Measurements from ENCODE around the gene NUDC. TPM values are rescaled to one million over a fixed set of nuclear protein-coding genes. Genes with fewer than 3 reads are reported as not detected.

Gene NUDC
- total and polyA plus RNA-seq, 4 donors = 39.3 to 77.8 (median 64.4) TPM

- TF ChIP-seq CTCF (IDR thresholded peaks at IDR 0.05; ENCODE audit: control extremely low read depth, extremely low read depth) = no peak
- Histone ChIP-seq H3K4me3 (peak within 1 kb of the TSS; percentile 95), H3K9me3 (ENCODE audit: control insufficient read depth in 4 of 4, insufficient read depth in 3 of 4, low read length in 3 of 4) (no peaks in the 10 kb centered on the region), H3K36me3 (ENCODE audit: control insufficient read depth in 4 of 4, insufficient read depth in 4 of 4, low read length in 4 of 4) (peaks cover 7 to 9% (median 8%) of the 10 kb centered on the region in 4 donors), H3K27ac (ENCODE audit: low read depth in 1 of 2, low read length in 1 of 2) (peak within 1 kb of the TSS; percentile 67 to 86), H3K9ac (ENCODE audit: insufficient read depth in 1 of 2, low read length in 2 of 2) (peak within 1 kb of the TSS; percentile 88 to 89), H3K27me3 (ENCODE audit: control insufficient read depth in 3 of 3, insufficient read depth in 3 of 3, low read length in 2 of 3) (no peaks in the 10 kb centered on the region), H3K4me1 (ENCODE audit: control insufficient read depth in 5 of 5, insufficient read depth in 5 of 5, low read length in 5 of 5) (peaks cover 0 to 10% (median 7%) of the 10 kb centered on the region in 5 donors)
- ATAC-seq (ENCODE audit: insufficient read depth, low FRiP score) (peak; percentile 80), DNase-seq (peak; percentile 94 to 97 (median 95))
- 1% methylated on average over 50 of the region's 50 CpGs for WGBS, 2 donors
Measured at GRCh38 chr1:26900001-26900814, 21.3 kb upstream of the NUDC start, which contains the start of gene GPATCH3. Gene GPATCH3 (minus strand): TSS chr1:26900467. CDS start chr1:26900442, 25 bp downstream.

- ATAC-seq (ENCODE audit: insufficient read depth, low FRiP score) (no peak), DNase-seq (no peak)
- peaks cover 2 to 9% (median 8%) of the 10 kb centered on the region in 4 donors for H3K36me3 ChIP-seq (ENCODE audit: control insufficient read depth in 4 of 4, insufficient read depth in 4 of 4, low read length in 4 of 4)
- 61 to 64% methylated on average over 18 of the region's 18 CpGs for WGBS, 2 donors
- no peaks in the 10 kb centered on the region for H3K9me3 ChIP-seq (ENCODE audit: control insufficient read depth in 4 of 4, insufficient read depth in 3 of 4, low read length in 3 of 4)
- H3K4me3 ChIP-seq = peak overlapping the region; percentile 95
- no peaks in the 10 kb centered on the region for H3K27me3 ChIP-seq (ENCODE audit: control insufficient read depth in 3 of 3, insufficient read depth in 3 of 3, low read length in 2 of 3)
- H3K4me1 ChIP-seq (ENCODE audit: control insufficient read depth in 5 of 5, insufficient read depth in 5 of 5, low read length in 5 of 5) = peaks cover 0 to 10% (median 7%) of the 10 kb centered on the region in 5 donors
- H3K27ac ChIP-seq (ENCODE audit: low read depth in 1 of 2, low read length in 1 of 2) = peak overlapping the region in 1 of 2 donors; percentile 67
- peak overlapping the region; percentile 88 to 89 for H3K9ac ChIP-seq (ENCODE audit: insufficient read depth in 1 of 2, low read length in 2 of 2)
- TF ChIP-seq CTCF (IDR thresholded peaks at IDR 0.05; ENCODE audit: control extremely low read depth, extremely low read depth) = no peak
Measured at GRCh38 chr1:26900815-26901511, 20.6 kb upstream of the NUDC start.

GRCh38 chr1:26907071-26907917, 14.2 kb upstream of the NUDC start:
- H3K27ac ChIP-seq (ENCODE audit: low read depth in 1 of 2, low read length in 1 of 2) = no peak overlapping the region

More at GRCh38 chr1:26907071-26907917, 14.2 kb upstream of the NUDC start:
- no peak for TF ChIP-seq CTCF (IDR thresholded peaks at IDR 0.05; ENCODE audit: control extremely low read depth, extremely low read depth)
- ATAC-seq (ENCODE audit: insufficient read depth, low FRiP score) (peak; percentile 84), DNase-seq (peak in 1 of 3 donors; percentile 3)
- no peak overlapping the region for H3K9ac ChIP-seq (ENCODE audit: insufficient read depth in 1 of 2, low read length in 2 of 2)
- H3K9me3 ChIP-seq (ENCODE audit: control insufficient read depth in 4 of 4, insufficient read depth in 3 of 4, low read length in 3 of 4) = no peaks in the 10 kb centered on the region
- H3K4me1 ChIP-seq (ENCODE audit: control insufficient read depth in 5 of 5, insufficient read depth in 5 of 5, low read length in 5 of 5) = peaks cover 0 to 6% (median 0%) of the 10 kb centered on the region in 5 donors
- peaks cover 0 to 2% (median 0%) of the 10 kb centered on the region in 3 donors for H3K27me3 ChIP-seq (ENCODE audit: control insufficient read depth in 3 of 3, insufficient read depth in 3 of 3, low read length in 2 of 3)
- H3K4me3 ChIP-seq = no peak overlapping the region
- WGBS, 2 donors = 58 to 77% methylated on average over 6 of the region's 6 CpGs
- no peaks in the 10 kb centered on the region for H3K36me3 ChIP-seq (ENCODE audit: control insufficient read depth in 4 of 4, insufficient read depth in 4 of 4, low read length in 4 of 4)

Data from lung (tissue), 12 donors.